ENCODE measurements around the gene DPCD.

Gene DPCD

GRCh38 chr10:101567165-101568006, 20.7 kb upstream of the DPCD start:
- no peak for DNase-seq

GRCh38 chr10:101568054-101568745, 19.9 kb upstream of the DPCD start:
- no peak for DNase-seq

- DNase-seq, result no peak
Measured at GRCh38 chr10:101569323-101569621, 18.8 kb upstream of the DPCD start.

GRCh38 chr10:101569622-101570427, 18.3 kb upstream of the DPCD start:
- DNase-seq, result no peak

GRCh38 chr10:101570428-101571270, 17.5 kb upstream of the DPCD start:
- no peak for DNase-seq

GRCh38 chr10:101571271-101571925, 16.7 kb upstream of the DPCD start:
- no peak for DNase-seq

GRCh38 chr10:101572126-101572525, 16.0 kb upstream of the DPCD start:
- DNase-seq, result no peak

- DNase-seq, result no peak
Measured at GRCh38 chr10:101572785-101573184, 15.3 kb upstream of the DPCD start.

GRCh38 chr10:101573885-101574753, 14.0 kb upstream of the DPCD start:
- DNase-seq, result no peak

- DNase-seq, result no peak
Measured at GRCh38 chr10:101575091-101575490, 13.0 kb upstream of the DPCD start.

GRCh38 chr10:101575580-101576210, 12.4 kb upstream of the DPCD start:
- no peak for DNase-seq

- no peak for DNase-seq
Measured at GRCh38 chr10:101576211-101576863, 11.8 kb upstream of the DPCD start.

- no peak for DNase-seq
Measured at GRCh38 chr10:101577121-101577871, 10.8 kb upstream of the DPCD start.

- DNase-seq, result no peak
Measured at GRCh38 chr10:101578192-101578591, 9.9 kb upstream of the DPCD start.

- no peak for DNase-seq
Measured at GRCh38 chr10:101578803-101579515, 9.2 kb upstream of the DPCD start.

- no peak for DNase-seq
Measured at GRCh38 chr10:101579516-101579870, 8.6 kb upstream of the DPCD start.

GRCh38 chr10:101580486-101581399, 7.4 kb upstream of the DPCD start:
- no peak for DNase-seq

- DNase-seq, result no peak
Measured at GRCh38 chr10:101585841-101586240, 2.3 kb upstream of the DPCD start.
